PC-9 (cell line): ENCODE measurements around the gene DIAPH3.
A peak's percentile ranks its signal among the peaks of the same experiment; 100 is the strongest.

Experiments
- CTCF ChIP-seq: fragments of 200-600 bp; sonication (generic); conservative IDR thresholded peaks from 2 replicates; pipeline ENCODE4 v1.6.1; 2017; ENCODE audit warnings: mixed run types, antibody characterized with exemption, mild to moderate bottlenecking, moderate library complexity
- EZH2 ChIP-seq: fragments of 200-600 bp; sonication (generic); IDR thresholded peaks from 2 replicates; pipeline ENCODE4 v1.8.0; 2017; ENCODE audit warnings: antibody characterized with exemption, low read depth

DNA sequence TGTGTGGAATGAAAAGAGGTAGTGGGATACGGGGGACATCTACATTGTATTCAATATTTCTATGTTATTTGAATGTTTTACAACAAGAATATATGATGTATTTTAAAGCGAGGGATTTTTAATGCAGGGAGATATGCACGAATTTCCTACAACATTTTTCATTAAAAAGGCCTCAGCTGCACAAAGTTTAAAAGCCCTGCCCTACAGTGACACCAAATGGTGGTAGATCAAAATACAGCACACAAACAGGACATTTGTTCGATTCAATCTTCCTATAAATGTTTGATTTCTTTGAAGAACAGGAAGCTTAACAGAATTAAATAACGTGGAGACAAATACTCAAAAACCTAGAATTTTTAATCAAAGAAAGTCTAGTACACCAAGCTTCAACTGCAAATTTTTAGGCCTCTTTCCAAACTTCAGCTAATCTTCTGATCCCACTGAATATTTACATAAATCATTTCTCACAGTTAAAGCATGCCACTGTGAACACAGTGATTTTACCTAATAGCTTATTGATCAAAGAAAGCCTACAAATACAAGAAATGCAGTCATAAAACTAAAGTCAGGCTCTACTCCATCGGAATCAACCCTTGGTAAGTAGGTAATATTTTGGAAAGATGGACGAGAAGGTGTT is 257.2 kb downstream of the DIAPH3 start:
- TF ChIP-seq CTCF (peak; percentile 74), EZH2 (no peak)
